Measurements from ENCODE around the gene MANF.

MANF gene

DNA sequence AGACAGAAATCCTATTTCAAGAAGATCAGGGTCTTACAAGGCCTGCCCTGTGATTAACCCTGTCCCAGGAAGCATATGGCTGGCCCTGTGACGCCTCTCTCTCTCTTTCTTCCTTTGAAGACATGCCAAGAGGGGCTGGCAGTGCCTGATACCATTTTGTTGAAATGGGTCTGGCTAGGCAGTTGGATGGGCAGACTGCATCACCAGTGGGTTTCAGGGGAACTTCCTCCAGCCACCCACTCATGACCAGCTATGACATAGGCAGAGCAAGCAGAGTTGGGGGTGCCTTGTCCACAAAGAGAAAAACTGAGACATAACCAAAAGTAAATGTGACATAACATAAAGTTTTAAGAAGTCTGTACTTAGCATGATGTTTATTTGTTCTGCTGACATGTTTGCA lies 31.4 kb upstream of the MANF start:
- no peak for TF ChIP-seq SIN3A (IDR thresholded peaks at IDR 0.05; ENCODE audit: borderline replicate concordance, insufficient read depth, low read length)
- TF ChIP-seq TAF1 (IDR thresholded peaks at IDR 0.05; ENCODE audit: borderline replicate concordance, insufficient read depth, low read length) = no peak
- TF ChIP-seq FOXP2 (optimal IDR thresholded peaks at IDR 0.05; ENCODE audit: borderline replicate concordance, extremely low read depth, extremely low read length, insufficient read depth) = no peak
- TF ChIP-seq, protein P1, sequence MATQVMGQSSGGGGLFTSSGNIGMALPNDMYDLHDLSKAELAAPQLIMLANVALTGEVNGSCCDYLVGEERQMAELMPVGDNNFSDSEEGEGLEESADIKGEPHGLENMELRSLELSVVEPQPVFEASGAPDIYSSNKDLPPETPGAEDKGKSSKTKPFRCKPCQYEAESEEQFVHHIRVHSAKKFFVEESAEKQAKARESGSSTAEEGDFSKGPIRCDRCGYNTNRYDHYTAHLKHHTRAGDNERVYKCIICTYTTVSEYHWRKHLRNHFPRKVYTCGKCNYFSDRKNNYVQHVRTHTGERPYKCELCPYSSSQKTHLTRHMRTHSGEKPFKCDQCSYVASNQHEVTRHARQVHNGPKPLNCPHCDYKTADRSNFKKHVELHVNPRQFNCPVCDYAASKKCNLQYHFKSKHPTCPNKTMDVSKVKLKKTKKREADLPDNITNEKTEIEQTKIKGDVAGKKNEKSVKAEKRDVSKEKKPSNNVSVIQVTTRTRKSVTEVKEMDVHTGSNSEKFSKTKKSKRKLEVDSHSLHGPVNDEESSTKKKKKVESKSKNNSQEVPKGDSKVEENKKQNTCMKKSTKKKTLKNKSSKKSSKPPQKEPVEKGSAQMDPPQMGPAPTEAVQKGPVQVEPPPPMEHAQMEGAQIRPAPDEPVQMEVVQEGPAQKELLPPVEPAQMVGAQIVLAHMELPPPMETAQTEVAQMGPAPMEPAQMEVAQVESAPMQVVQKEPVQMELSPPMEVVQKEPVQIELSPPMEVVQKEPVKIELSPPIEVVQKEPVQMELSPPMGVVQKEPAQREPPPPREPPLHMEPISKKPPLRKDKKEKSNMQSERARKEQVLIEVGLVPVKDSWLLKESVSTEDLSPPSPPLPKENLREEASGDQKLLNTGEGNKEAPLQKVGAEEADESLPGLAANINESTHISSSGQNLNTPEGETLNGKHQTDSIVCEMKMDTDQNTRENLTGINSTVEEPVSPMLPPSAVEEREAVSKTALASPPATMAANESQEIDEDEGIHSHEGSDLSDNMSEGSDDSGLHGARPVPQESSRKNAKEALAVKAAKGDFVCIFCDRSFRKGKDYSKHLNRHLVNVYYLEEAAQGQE (IDR thresholded peaks at IDR 0.05; ENCODE audit: insufficient read depth in 1 of 2, low read depth in 2 of 2, low read length in 2 of 2) = no peak
- no peak for TF ChIP-seq POLR2AphosphoS5 (IDR thresholded peaks at IDR 0.05; ENCODE audit: low read depth, low read length)

DNA sequence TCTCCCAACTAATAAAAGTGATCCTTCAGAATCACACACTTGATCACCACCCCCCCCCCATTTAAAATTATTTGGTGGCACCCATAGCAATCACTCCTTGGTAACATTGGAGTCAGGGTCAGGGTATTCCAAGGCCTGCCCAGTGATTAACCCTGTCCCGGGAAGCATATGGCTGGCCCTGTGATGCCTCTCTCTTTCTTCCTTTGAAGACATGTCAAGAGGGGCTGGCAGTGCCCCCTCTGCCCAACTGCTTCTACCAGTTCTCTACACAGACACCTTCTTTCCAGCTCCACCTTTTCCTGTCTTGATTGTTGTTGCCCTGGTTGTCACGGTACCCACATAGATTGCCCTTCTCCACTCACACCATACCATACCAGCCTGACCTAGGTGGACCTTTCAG lies 30.9 kb upstream of the MANF start:
- TF ChIP-seq TAF1 (IDR thresholded peaks at IDR 0.05; ENCODE audit: borderline replicate concordance, insufficient read depth, low read length) (no peak), FOXP2 (optimal IDR thresholded peaks at IDR 0.05; ENCODE audit: borderline replicate concordance, extremely low read depth, extremely low read length, insufficient read depth) (no peak), POLR2AphosphoS5 (IDR thresholded peaks at IDR 0.05; ENCODE audit: low read depth, low read length) (no peak), SIN3A (IDR thresholded peaks at IDR 0.05; ENCODE audit: borderline replicate concordance, insufficient read depth, low read length) (no peak)
- TF ChIP-seq, protein P1 (IDR thresholded peaks at IDR 0.05; ENCODE audit: insufficient read depth in 1 of 2, low read depth in 2 of 2, low read length in 2 of 2) = no peak

DNA sequence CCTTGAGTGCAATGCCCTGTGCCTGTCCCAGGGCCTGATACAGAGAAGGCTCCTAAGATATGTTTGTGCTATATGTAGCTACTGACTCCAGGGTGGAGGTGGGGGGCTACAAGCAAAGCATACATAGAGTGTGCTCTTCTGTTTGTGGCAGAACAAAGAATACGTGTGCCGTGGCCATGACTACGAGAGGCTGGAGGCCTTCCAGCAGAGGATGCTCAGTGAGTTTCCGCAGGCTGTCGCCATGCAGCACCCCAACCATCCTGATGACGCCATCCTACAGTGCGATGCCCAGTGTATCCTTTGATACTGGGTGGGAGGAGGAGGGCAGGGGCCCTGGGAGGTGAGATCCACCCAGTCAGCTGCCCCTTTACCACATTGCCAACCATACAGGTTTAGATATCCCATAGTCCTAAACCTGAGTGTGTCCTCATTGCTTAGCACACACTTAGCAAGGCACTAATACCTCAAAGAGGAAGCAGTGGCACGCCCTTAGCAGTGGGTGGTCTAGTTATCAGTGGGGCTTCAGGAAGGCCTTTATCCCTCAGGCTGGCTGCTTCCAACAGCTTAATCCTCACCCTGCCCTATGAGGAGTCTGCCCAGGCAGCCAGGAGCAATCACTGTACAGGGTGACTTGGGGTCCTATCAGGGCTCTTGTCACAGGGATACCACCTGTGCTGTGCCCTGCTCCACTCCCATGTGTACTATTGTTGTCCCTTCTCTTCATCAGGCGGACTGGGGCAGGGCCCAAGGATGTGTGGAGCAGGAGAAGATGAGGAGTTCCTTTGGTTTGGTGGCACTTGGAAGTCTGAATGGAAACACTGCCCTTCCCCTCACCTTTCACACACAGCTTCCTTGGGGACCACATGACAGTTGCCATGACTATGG lies 30.1 kb upstream of the MANF start:
- TF ChIP-seq TAF1 (IDR thresholded peaks at IDR 0.05; ENCODE audit: borderline replicate concordance, insufficient read depth, low read length) = no peak
- no peak for TF ChIP-seq FOXP2 (optimal IDR thresholded peaks at IDR 0.05; ENCODE audit: borderline replicate concordance, extremely low read depth, extremely low read length, insufficient read depth)
- TF ChIP-seq, protein P1 (IDR thresholded peaks at IDR 0.05; ENCODE audit: insufficient read depth in 1 of 2, low read depth in 2 of 2, low read length in 2 of 2) = no peak

DNA sequence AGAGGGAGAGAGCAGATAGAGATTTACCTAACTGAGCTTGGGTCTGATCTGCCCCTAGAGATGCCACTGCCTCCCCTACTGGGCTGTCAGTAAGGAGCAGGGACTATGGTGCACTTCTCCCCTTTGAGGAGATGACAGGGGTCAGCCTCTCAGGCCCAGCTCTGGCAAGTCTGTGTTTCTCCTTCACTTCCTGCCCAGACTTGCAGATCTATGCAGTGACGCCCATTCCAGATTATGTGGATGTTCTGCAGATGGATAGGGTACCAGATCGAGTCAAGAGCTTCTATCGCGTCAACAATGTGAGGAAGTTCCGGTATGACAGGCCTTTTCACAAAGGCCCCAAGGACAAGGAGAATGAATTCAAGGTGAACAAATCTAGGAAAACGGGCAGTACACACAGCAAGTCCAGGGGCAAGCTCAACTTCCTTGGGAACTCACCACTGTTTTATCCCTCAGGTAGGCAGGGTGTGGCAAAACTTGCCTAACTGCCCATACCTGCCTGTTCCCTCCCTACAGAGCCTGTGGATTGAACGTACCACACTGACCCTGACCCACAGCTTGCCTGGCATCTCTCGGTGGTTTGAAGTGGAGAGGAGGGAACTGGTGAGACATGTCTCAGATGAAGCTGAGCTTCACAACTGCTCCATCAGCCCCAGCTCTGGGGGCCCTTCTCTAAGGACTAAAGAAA lies 29.1 kb upstream of the MANF start:
- TF ChIP-seq, protein P1 (IDR thresholded peaks at IDR 0.05; ENCODE audit: insufficient read depth in 1 of 2, low read depth in 2 of 2, low read length in 2 of 2) = no peak
- TF ChIP-seq FOXP2 (optimal IDR thresholded peaks at IDR 0.05; ENCODE audit: borderline replicate concordance, extremely low read depth, extremely low read length, insufficient read depth) (no peak), POLR2AphosphoS5 (IDR thresholded peaks at IDR 0.05; ENCODE audit: low read depth, low read length) (no peak), SIN3A (IDR thresholded peaks at IDR 0.05; ENCODE audit: borderline replicate concordance, insufficient read depth, low read length) (no peak), TAF1 (IDR thresholded peaks at IDR 0.05; ENCODE audit: borderline replicate concordance, insufficient read depth, low read length) (no peak)

Measured in PFSK-1 (cell line).